WI38 (cell line): ENCODE measurements around the gene TPK1.

Experiments used
- H3K4me3 ChIP-seq: 2 replicates; pipeline ENCODE4 v1.5.1; 2011; ENCODE audit warnings: low read depth, mild to moderate bottlenecking, control low read depth, low read length
- TF ChIP-seq, protein P1 (sequence below): IDR thresholded peaks from 2 replicates; pipeline ENCODE4 v1.5.1; 2012; ENCODE audit warnings: low read depth, mild to moderate bottlenecking, control low read depth, low read length

TPK1 gene

DNA sequence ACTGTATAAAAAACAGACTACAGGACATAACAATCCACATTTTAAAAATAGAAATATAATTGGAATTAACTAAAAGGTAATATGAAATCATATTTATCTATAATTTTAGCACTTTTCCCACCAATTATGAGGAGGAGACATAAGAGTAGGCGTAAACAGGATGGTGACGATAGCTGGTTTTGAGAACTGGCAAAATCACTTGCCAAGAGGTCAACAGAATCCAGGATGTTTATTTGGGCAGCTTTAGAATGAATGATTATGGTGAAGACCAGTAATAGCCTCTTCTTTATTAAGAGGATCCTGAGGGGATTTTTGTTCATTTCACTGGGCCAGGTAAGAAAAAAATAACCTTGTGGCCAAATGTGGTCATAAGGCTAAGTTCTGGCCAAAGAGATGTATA, 67.2 kb downstream of the TPK1 start:
- no peak overlapping the region for H3K4me3 ChIP-seq
- TF ChIP-seq, protein P1, sequence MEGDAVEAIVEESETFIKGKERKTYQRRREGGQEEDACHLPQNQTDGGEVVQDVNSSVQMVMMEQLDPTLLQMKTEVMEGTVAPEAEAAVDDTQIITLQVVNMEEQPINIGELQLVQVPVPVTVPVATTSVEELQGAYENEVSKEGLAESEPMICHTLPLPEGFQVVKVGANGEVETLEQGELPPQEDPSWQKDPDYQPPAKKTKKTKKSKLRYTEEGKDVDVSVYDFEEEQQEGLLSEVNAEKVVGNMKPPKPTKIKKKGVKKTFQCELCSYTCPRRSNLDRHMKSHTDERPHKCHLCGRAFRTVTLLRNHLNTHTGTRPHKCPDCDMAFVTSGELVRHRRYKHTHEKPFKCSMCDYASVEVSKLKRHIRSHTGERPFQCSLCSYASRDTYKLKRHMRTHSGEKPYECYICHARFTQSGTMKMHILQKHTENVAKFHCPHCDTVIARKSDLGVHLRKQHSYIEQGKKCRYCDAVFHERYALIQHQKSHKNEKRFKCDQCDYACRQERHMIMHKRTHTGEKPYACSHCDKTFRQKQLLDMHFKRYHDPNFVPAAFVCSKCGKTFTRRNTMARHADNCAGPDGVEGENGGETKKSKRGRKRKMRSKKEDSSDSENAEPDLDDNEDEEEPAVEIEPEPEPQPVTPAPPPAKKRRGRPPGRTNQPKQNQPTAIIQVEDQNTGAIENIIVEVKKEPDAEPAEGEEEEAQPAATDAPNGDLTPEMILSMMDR, result no peak

DNA sequence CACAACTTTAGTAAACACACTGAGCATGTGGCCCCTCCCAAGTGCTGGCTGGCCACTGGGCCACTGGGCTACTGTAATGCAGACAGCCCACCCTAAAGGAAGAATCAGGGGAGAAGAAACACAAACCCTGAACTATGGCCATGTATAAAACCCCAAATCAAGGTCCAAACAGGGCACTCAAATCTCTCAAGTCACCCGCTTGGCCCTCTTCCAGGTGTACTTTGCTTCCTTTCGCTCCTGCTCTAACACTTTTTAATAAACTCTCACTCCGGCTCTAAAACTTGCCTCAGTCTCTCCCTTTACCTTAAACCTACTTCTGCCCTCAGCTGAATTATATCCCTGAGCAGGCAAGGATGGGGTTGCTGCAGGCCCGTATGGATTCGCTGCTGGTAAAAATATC, 72.6 kb downstream of the TPK1 start:
- TF ChIP-seq, protein P1, result no peak
- no peak overlapping the region for H3K4me3 ChIP-seq

DNA sequence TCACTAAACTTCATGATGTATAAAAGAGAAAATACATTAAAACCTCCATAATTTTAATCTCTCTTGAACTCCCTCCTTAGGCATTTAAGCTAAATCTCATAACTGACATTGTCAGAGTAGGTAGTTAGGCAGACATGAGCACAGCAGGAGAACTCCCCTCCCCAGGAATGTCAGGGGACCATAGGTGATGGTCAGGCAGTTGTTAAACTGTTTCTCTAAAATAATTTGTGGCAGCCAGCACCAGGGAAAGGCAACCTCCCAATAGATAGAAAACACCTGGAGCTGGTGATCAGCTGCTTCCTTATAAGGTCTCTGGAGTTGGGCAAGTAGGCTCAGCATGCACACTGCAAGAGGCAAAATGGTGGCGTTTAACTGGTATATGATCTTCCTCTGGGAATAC, 73.0 kb downstream of the TPK1 start:
- TF ChIP-seq, protein P1, result no peak
- H3K4me3 ChIP-seq, result no peak overlapping the region

DNA sequence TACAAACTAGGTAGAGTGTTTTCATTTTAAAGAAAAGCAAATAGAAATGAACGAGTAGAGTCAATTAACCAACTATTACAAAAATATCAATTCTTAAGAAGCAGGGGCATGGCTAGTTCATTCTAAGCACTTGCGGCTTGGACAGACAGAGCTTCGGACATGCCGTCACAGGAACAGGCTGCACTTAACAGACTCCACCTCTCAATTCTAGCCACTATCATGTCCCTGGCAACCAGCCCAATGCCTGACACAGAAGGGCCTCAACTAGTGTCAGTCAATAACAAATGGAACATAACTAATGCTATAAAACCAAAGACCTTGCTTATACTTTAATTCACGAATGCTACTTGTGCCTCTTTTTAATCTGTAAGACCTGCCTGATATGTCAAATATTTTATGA, 74.4 kb downstream of the TPK1 start:
- TF ChIP-seq, protein P1, result no peak
- no peak overlapping the region for H3K4me3 ChIP-seq

DNA sequence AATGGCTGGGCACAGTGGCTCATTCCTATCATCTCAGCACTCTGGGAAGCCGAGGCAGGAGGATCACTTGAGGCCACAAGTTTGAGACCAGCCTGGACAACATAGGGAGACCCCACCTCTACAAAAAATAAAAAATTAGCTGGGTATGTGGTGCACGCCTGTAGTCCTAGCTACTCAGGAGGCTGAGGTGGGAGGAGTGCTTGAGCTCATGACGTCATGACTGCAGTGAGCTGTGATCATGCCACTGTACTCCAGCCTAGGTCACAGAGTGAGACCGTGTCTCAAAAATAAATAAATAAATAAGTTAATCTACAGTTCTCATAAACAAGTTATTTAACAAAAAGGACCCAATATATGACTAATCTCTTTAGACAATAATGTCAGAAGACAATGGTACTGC, 76.2 kb downstream of the TPK1 start:
- TF ChIP-seq, protein P1, result no peak
- H3K4me3 ChIP-seq, result no peak overlapping the region

DNA sequence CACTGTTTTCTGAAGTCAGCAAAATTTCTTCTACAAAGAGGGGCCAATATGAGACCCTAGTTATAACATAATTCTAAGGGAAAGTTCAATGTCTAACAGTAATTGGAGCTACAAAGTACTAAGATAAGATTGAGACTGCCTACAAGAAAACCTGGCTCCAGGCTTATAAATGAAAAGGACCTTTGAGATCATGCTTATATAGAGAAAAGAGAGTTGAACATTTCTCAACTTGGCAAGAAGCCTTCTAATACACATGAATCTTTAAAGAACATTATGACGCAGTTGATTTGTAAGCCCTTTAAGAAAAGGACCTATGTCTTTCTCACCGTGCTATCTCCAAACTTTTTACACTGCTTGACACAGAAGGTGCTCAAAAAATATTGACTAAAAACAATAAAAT, 87.9 kb downstream of the TPK1 start:
- H3K4me3 ChIP-seq, result no peak overlapping the region
- TF ChIP-seq, protein P1, result no peak

DNA sequence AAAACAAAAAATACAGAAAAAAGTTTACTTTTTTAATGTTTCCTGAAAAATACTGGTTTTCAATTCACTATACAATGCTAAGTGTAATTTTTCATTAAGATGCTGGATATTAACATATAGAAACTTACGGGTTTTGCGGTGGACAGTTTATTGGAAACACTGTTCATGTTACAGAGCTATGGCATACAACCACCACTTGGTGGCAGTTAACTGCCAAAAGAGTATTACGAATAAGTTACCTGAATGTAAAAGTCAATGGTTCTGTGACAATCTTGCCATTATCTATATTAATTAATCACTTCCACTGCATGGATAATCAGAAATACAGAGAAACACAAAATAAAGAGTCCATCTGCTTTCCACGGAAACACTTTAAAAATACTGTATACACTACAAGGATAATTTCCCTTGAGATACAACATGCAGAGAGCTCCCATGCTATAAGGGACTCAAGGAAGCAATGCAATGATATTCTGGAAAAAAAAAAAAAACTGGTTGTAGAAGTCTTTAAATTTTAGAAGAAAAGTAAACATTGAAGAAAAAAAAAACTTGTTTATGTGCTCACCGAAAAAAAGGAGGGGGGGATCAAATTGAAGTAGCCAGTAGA, 97.0 kb downstream of the TPK1 start:
- no peak overlapping the region for H3K4me3 ChIP-seq
- TF ChIP-seq, protein P1, result no peak
